IMR-90 (cell line): ENCODE results near the gene CAMK2G. TPM values are rescaled to one million over a fixed set of nuclear protein-coding genes. Genes with fewer than 3 reads are reported as not detected.

ENCODE experiments used
- ATAC-seq: fragments of 200-7000 bp; cut with Tn5 transposase; 2 replicates; pipeline ENCODE4 v1.9.1; 2020; ENCODE audit warnings: low read depth, mild to moderate bottlenecking, moderate library complexity
- BruUV-seq: library from RNA; stranded (reverse); fragments of 400-500 nt; replicated peaks from 2 replicates; lab custom pipeline; 2021; lab: Mats Ljungman, UMichigan
- CTCF ChIA-PET: fragments of 300-600 bp; formaldehyde crosslinking; extraction: SDS; loops from one replicate; lab custom pipeline; 2021; ENCODE audit warnings: antibody characterized with exemption; lab: Yijun Ruan, JAX
- POLR2A ChIA-PET: fragments of 300-600 bp; sonication (Branson Sonifier 250); formaldehyde crosslinking; loops from one replicate; lab custom pipeline; 2022; ENCODE audit warnings: antibody characterized with exemption; ENCODE audit not compliant: unreplicated experiment; lab: Charles Lee
- DNase-seq: peaks from one replicate; pipeline ENCODE4 v3.0.0; 2013
- H2AFZ ChIP-seq: replicated peaks from 2 replicates; pipeline ENCODE3; 2013; ENCODE audit warnings: low read length, mild to moderate bottlenecking; ENCODE audit not compliant: poor library complexity
- H2AK5ac ChIP-seq: 2 replicates; pipeline ENCODE4 v1.6.1; 2013; ENCODE audit warnings: low read depth, low read length, inconsistent platforms
- H2AK9ac ChIP-seq: replicated peaks from 2 replicates; pipeline ENCODE3; 2013; ENCODE audit warnings: mild to moderate bottlenecking, low read depth, low read length, moderate library complexity; ENCODE audit not compliant: poor library complexity
- H2BK120ac ChIP-seq: 2 replicates; pipeline ENCODE4 v1.6.1; 2013; ENCODE audit warnings: low read depth, low read length, inconsistent platforms
- H2BK15ac ChIP-seq: 3 replicates; pipeline ENCODE4 v1.6.1; 2013; ENCODE audit warnings: low read depth, low read length, inconsistent platforms
- H2BK20ac ChIP-seq: 2 replicates; pipeline ENCODE4 v1.6.1; 2013; ENCODE audit warnings: low read depth, mild to moderate bottlenecking, inconsistent platforms, low read length, moderate library complexity
- H2BK5ac ChIP-seq: 2 replicates; pipeline ENCODE4 v1.6.1; 2013; ENCODE audit warnings: mild to moderate bottlenecking, low read depth, low read length, inconsistent platforms; ENCODE audit not compliant: poor library complexity, severe bottlenecking
- H3K14ac ChIP-seq: replicated peaks from 2 replicates; pipeline ENCODE4 v1.6.1; 2013; ENCODE audit warnings: low read depth, low read length, inconsistent platforms
- H3K18ac ChIP-seq: 2 replicates; pipeline ENCODE4 v1.6.1; 2013; ENCODE audit warnings: low read depth, low read length, control low read depth
- H3K23ac ChIP-seq: 2 replicates; pipeline ENCODE4 v1.6.1; 2013; ENCODE audit warnings: low read depth, low read length, inconsistent platforms
- H3K27ac ChIP-seq: 2 replicates; pipeline ENCODE4 v1.5.1; 2013; ENCODE audit warnings: mild to moderate bottlenecking, control low read depth, low read length; ENCODE audit not compliant: insufficient read depth
- H3K27me3 ChIP-seq: 2 replicates; pipeline ENCODE4 v1.6.1; 2013; ENCODE audit warnings: low read length; ENCODE audit not compliant: control insufficient read depth, insufficient read depth
- H3K36me3 ChIP-seq: 2 replicates; pipeline ENCODE4 v1.6.1; 2013; ENCODE audit warnings: low read length, mixed read lengths; ENCODE audit not compliant: control insufficient read depth, insufficient read depth
- H3K4ac ChIP-seq: 2 replicates; pipeline ENCODE4 v1.6.1; 2013; ENCODE audit warnings: low read depth, low read length, inconsistent platforms
- H3K4me1 ChIP-seq: 2 replicates; pipeline ENCODE4 v1.6.1; 2013; ENCODE audit warnings: low read length, mixed read lengths; ENCODE audit not compliant: control insufficient read depth, insufficient read depth
- H3K4me2 ChIP-seq: 2 replicates; pipeline ENCODE4 v1.6.1; 2013; ENCODE audit warnings: low read depth, mild to moderate bottlenecking, control low read depth, low read length, moderate library complexity
- H3K4me3 ChIP-seq: 2 replicates; pipeline ENCODE4 v1.5.1; 2013; ENCODE audit warnings: low read depth, mild to moderate bottlenecking, control low read depth, low read length, moderate library complexity; ENCODE audit not compliant: insufficient read depth
- H3K56ac ChIP-seq: 2 replicates; pipeline ENCODE4 v1.6.1; 2013; ENCODE audit warnings: low read length, inconsistent platforms; ENCODE audit not compliant: insufficient read depth; ENCODE audit errors: extremely low read depth
- H3K79me1 ChIP-seq, 2 experiments: 2 replicates each; pipeline ENCODE4 v1.6.1; 2013; ENCODE audit warnings: low read length in 2 of 2, inconsistent platforms in 1 of 2, low read depth in 1 of 2
- H3K9ac ChIP-seq: 2 replicates; pipeline ENCODE4 v1.6.1; 2013; ENCODE audit warnings: low read depth, low read length, control low read depth
- H3K9me1 ChIP-seq: 2 replicates; pipeline ENCODE4 v1.6.1; 2013; ENCODE audit warnings: low read length, inconsistent platforms; ENCODE audit not compliant: insufficient read depth
- H3K9me3 ChIP-seq: 2 replicates; pipeline ENCODE4 v1.6.1; 2013; ENCODE audit warnings: low read length; ENCODE audit not compliant: control insufficient read depth, insufficient read depth
- H4K20me1 ChIP-seq: 2 replicates; pipeline ENCODE4 v1.6.1; 2013; ENCODE audit warnings: low read length, inconsistent platforms; ENCODE audit not compliant: insufficient read depth
- H4K5ac ChIP-seq: 2 replicates; pipeline ENCODE4 v1.6.1; 2013; ENCODE audit warnings: mild to moderate bottlenecking, low read depth, low read length, control low read depth
- H4K8ac ChIP-seq, 2 experiments: 2 replicates each; pipeline ENCODE4 v1.6.1; 2013; ENCODE audit warnings: low read depth in 2 of 2, low read length in 2 of 2, control low read depth in 1 of 2, inconsistent platforms in 1 of 2
- H4K91ac ChIP-seq: 2 replicates; pipeline ENCODE4 v1.6.1; 2013; ENCODE audit warnings: low read depth, low read length, inconsistent platforms; ENCODE audit not compliant: insufficient read depth
- WGBS, 2 experiments: methylation state at CpG; one replicate each; pipeline versions ENCODE4 v1.1.5 to v1.1.7; 2013; ENCODE audit warnings: missing lambda C conversion rate in 2 of 2; ENCODE audit not compliant: insufficient read length in 1 of 2; ENCODE audit errors: extremely low coverage in 2 of 2; 5-methylcytosine and 5-hydroxymethylcytosine counted together
- dilution Hi-C: fragments of 300-500 bp; cut with HindIII; formaldehyde crosslinking; loops from one replicate; pipeline ENCODE4 v1.14.3; 2018; ENCODE audit warnings: low sequenced_read_pairs; ENCODE audit not compliant: unreplicated experiment
- in situ Hi-C: fragments of 300-500 bp; cut with MboI; formaldehyde crosslinking; loops from 3 replicates; pipeline ENCODE4 v1.14.3; 2019; ENCODE audit warnings: low sequenced_read_pairs, inconsistent platforms, mixed read lengths
- intact Hi-C: fragments of 100-400 bp; cut with micrococcal nuclease; formaldehyde crosslinking; loops from 2 replicates; pipeline ENCODE4 v1.10.0; 2022
- polyA plus RNA-seq, 3 experiments: library from polyadenylated mRNA; depleted of rRNA; stranded (reverse); fragments of >200 nt; gene quantifications; 2 replicates each; pipeline ENCODE4 v1.2.3, GENCODE V29; 2012; ENCODE audit warnings: low replicate concordance in 1 of 3
- total RNA-seq: library from RNA; depleted of rRNA; stranded (reverse); fragments of >200 nt; gene quantifications from 2 replicates; pipeline ENCODE4 v1.2.3, GENCODE V29; 2012
- TF ChIP-seq, protein P1 (sequence below): conservative IDR thresholded peaks from 2 replicates; pipeline ENCODE4 v1.5.1; 2012; ENCODE audit warnings: mild to moderate bottlenecking, low read depth, low read length, improper control_type of control experiment

CAMK2G gene
- total and polyA plus RNA-seq, 2 of the 4 experiments (the other 2 are of a cell fraction): 20.4 to 25.4 TPM

DNA sequence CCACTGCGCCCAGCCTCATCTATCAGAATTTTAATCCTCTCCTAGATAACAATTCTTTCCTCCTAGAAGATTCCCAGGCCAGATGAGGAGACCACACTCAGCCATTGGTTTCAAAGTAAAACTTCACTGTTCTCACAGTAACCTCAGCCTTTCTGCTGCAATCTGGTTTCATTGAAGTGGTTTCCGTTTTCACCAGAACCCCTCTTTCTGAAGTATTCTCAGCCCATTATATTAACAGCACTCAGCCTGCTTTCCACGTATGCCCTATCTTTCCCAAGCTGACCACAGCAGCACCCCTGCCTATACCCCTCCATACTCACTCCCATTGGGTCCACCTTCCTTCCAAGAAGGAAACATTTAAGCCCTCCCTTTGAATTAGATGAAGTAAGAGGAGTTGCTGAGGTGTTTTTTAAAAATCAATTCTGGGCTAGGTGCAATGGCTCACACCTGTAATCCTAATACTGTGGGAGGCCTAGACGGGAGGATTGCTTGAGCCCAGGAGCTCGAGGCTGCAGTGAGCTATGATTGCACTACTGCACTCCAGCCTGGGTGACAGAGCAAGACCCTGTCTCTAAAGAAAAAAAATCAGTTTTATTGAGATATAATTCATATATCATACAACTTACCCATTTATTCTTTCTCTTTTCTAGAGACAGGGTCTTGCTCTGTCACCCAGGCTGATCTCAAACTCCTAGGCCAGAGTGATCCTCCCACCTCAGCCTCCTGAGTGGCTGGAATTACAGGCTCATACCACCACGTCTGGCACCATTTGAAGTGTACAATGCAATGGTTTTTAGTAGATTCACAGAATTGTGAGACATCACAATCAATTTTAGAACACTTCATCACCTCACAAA lies 47.9 kb upstream of the CAMK2G start:
- Histone ChIP-seq H3K9me1 (peaks cover 7% of the 10 kb centered on the region), H3K14ac (no peak overlapping the region), H4K8ac (no peak overlapping the region), H3K9me3 (no peaks in the 10 kb centered on the region), H3K79me1 (no peaks in the 10 kb centered on the region), H3K27ac (no peak overlapping the region), H3K4me3 (no peak overlapping the region), H3K9ac (no peak overlapping the region), H3K4me1 (peaks cover 7% of the 10 kb centered on the region), H4K5ac (no peak overlapping the region), H3K4me2 (no peak overlapping the region), H2AK5ac (no peak overlapping the region), H3K4ac (no peak overlapping the region), H3K23ac (no peak overlapping the region), H2AK9ac (no peak overlapping the region), H4K20me1 (peaks cover 7% of the 10 kb centered on the region), H3K56ac (no peak overlapping the region), H2BK120ac (no peak overlapping the region), H2AFZ (no peak overlapping the region), H3K27me3 (no peaks in the 10 kb centered on the region), H3K18ac (no peak overlapping the region), H3K36me3 (0 out of 2 replicates have a peak, but pooled peaks cover 2% of the 10 kb centered on the region), H4K91ac (no peak overlapping the region), H2BK20ac (no peak overlapping the region), H2BK5ac (no peak overlapping the region), H2BK15ac (no peak overlapping the region)
- ATAC-seq (no peak), DNase-seq (no peak)
- TF ChIP-seq, protein P1, sequence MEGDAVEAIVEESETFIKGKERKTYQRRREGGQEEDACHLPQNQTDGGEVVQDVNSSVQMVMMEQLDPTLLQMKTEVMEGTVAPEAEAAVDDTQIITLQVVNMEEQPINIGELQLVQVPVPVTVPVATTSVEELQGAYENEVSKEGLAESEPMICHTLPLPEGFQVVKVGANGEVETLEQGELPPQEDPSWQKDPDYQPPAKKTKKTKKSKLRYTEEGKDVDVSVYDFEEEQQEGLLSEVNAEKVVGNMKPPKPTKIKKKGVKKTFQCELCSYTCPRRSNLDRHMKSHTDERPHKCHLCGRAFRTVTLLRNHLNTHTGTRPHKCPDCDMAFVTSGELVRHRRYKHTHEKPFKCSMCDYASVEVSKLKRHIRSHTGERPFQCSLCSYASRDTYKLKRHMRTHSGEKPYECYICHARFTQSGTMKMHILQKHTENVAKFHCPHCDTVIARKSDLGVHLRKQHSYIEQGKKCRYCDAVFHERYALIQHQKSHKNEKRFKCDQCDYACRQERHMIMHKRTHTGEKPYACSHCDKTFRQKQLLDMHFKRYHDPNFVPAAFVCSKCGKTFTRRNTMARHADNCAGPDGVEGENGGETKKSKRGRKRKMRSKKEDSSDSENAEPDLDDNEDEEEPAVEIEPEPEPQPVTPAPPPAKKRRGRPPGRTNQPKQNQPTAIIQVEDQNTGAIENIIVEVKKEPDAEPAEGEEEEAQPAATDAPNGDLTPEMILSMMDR: no peak
- no TSS peak for BruUV-seq
- dilution Hi-C loops (no loop called here), in situ Hi-C loops (no loop called here), intact Hi-C loops (no loop called here)
- POLR2A ChIA-PET: no interaction called here
- whole genome bisulfite sequencing, 2 experiments: 70% methylated on average over 2 of the region's 6 CpGs; no CpG with 5 or more reads in 1 of the 2 experiments
- CTCF ChIA-PET: no interaction called here
